PFSK-1 (cell line): ENCODE measurements around the gene GFPT1.

Experiments used
- POLR2AphosphoS5 ChIP-seq: IDR thresholded peaks from 2 replicates; pipeline ENCODE4 v1.6.1; 2012; ENCODE audit warnings: low read depth, mild to moderate bottlenecking, control low read depth, low read length, moderate library complexity
- REST ChIP-seq, 2 experiments: IDR thresholded peaks; 2 replicates each; pipeline versions ENCODE4 v1.6.1 to v1.8.0; 2011 to 2012; ENCODE audit warnings: low read depth in 2 of 2, low read length in 2 of 2, control low read depth in 1 of 2, inconsistent platforms in 1 of 2, mild to moderate bottlenecking in 1 of 2, moderate library complexity in 1 of 2; ENCODE audit not compliant: insufficient read depth in 1 of 2

GRCh38 chr2:69297216-69297615, 89.8 kb downstream of the GFPT1 start:
- no peak for TF ChIP-seq POLR2AphosphoS5
- no peak for TF ChIP-seq REST (IDR thresholded peaks at IDR 0.05; ENCODE audit: insufficient read depth in 1 of 2, low read depth in 2 of 2, low read length in 2 of 2)
